T-helper 17 cell (primary cell): ENCODE measurements around the gene ZNF524. TPM values are rescaled to one million over a fixed set of nuclear protein-coding genes. Genes with fewer than 3 reads are reported as not detected.

Experiments
- ATAC-seq: fragments of 150-1000 bp; cut with Tn5 transposase; 2 replicates; pipeline ENCODE4 v1.10.0; 2021; ENCODE audit warnings: mild to moderate bottlenecking, moderate library complexity
- DNase-seq, 3 donors: peaks; one replicate each; pipeline versions ENCODE4 v3.0.0 to v3.0.0-alpha.2; 2020 to 2021
- H3K9me3 ChIP-seq: one replicate; pipeline ENCODE4 v1.7.0; 2013; ENCODE audit warnings: low read length, mild to moderate bottlenecking; ENCODE audit not compliant: control insufficient read depth, poor library complexity, severe bottlenecking
- H3K27ac Mint-ChIP-seq: one replicate; pipeline ENCODE4 v1.8.0; 2022; ENCODE audit warnings: mild to moderate bottlenecking, moderate library complexity, mixed read lengths
- H3K27me3 Mint-ChIP-seq: one replicate; pipeline ENCODE4 v1.8.0; 2022; ENCODE audit warnings: mixed read lengths
- H3K36me3 Mint-ChIP-seq: one replicate; pipeline ENCODE4 v1.8.0; 2022; ENCODE audit warnings: low read depth, mixed read lengths
- H3K4me1 Mint-ChIP-seq: one replicate; pipeline ENCODE4 v1.8.0; 2022; ENCODE audit warnings: mild to moderate bottlenecking, mixed read lengths
- H3K4me3 Mint-ChIP-seq: one replicate; pipeline ENCODE4 v1.8.0; 2022; ENCODE audit warnings: mild to moderate bottlenecking, moderate library complexity, mixed read lengths
- total RNA-seq, 4 donors: library from RNA in 2 of 4; stranded (reverse) in 2 of 4; gene quantifications; one replicate each; pipeline ENCODE4 v1.2.3 and lab custom pipeline; 2022 to 2026

ZNF524 gene
- total RNA-seq, 2 donors from 2014 or later, result 16.6 to 17.0 TPM

- H3K27ac Mint-ChIP-seq, result peak overlapping the region; percentile 72
- DNase-seq, result peak in 2 of 3 donors; percentile 40 to 44
- peaks cover 34% of the 10 kb centered on the region for H3K4me1 Mint-ChIP-seq
- no peaks in the 10 kb centered on the region for H3K36me3 Mint-ChIP-seq
- no peaks in the 10 kb centered on the region for H3K9me3 ChIP-seq
- no peak for ATAC-seq
- no peaks in the 10 kb centered on the region for H3K27me3 Mint-ChIP-seq
- peak overlapping the region; percentile 90 for H3K4me3 Mint-ChIP-seq
These were observed 14.3 kb upstream of the ZNF524 start for GRCh38 chr19:55585658-55586339.

- no peaks in the 10 kb centered on the region for H3K9me3 ChIP-seq
- Mint-ChIP-seq H3K4me1 (peaks cover 22% of the 10 kb centered on the region), H3K27ac (peak overlapping the region; percentile 72), H3K27me3 (no peaks in the 10 kb centered on the region), H3K36me3 (no peaks in the 10 kb centered on the region), H3K4me3 (peak overlapping the region; percentile 90)
- DNase-seq, result peak; percentile 83 to 92 (median 87)
- ATAC-seq, result peak; percentile 99
These were observed 13.0 kb upstream of the ZNF524 start for GRCh38 chr19:55586976-55587668.

GRCh38 chr19:55588738-55589137 lies 11.3 kb upstream of the ZNF524 start:
- Mint-ChIP-seq H3K27ac (no peak overlapping the region), H3K36me3 (no peaks in the 10 kb centered on the region), H3K27me3 (no peaks in the 10 kb centered on the region), H3K4me3 (no peak overlapping the region), H3K4me1 (peaks cover 20% of the 10 kb centered on the region)
- DNase-seq (no peak), ATAC-seq (no peak)
- H3K9me3 ChIP-seq, result no peaks in the 10 kb centered on the region

DNA sequence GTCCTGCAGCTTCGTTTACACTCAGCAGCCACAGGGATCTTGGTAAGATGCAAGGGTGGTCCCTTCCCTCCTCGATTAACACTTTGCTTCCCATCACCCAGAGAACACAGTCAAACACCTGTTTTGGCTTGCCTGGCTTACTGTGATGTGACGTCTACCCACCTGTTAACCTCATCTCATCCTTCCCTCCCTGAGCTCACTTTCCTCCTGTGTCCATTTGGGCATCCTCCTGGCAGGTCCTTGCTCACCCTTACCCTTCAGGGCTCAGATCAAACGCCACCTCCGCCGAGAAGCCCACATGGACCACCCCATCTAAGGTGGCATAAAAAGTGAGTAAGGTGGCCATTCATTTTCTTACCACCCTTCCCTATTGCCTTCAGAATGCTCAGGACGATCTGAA lies 10.0 kb upstream of the ZNF524 start:
- H3K9me3 ChIP-seq, result no peaks in the 10 kb centered on the region
- Mint-ChIP-seq H3K4me3 (no peak overlapping the region), H3K27ac (no peak overlapping the region)

GRCh38 chr19:55590617-55591016 lies 9.5 kb upstream of the ZNF524 start:
- H3K4me1 Mint-ChIP-seq, result peaks cover 12% of the 10 kb centered on the region
- H3K27ac Mint-ChIP-seq, result no peak overlapping the region
- H3K36me3 Mint-ChIP-seq, result peaks cover 3% of the 10 kb centered on the region
- no peak for ATAC-seq
- H3K4me3 Mint-ChIP-seq, result no peak overlapping the region
- no peak for DNase-seq
- H3K27me3 Mint-ChIP-seq, result no peaks in the 10 kb centered on the region
- H3K9me3 ChIP-seq, result no peaks in the 10 kb centered on the region

More for the DNA sequence above, 10.0 kb upstream of the ZNF524 start:
- ATAC-seq (no peak), DNase-seq (no peak)
- no peaks in the 10 kb centered on the region for H3K27me3 Mint-ChIP-seq
- peaks cover 17% of the 10 kb centered on the region for H3K4me1 Mint-ChIP-seq
- H3K36me3 Mint-ChIP-seq, result peaks cover 2% of the 10 kb centered on the region

- H3K4me3 Mint-ChIP-seq, result no peak overlapping the region
- DNase-seq (no peak), ATAC-seq (no peak)
- peaks cover 7% of the 10 kb centered on the region for H3K4me1 Mint-ChIP-seq
- no peak overlapping the region for H3K27ac Mint-ChIP-seq
- H3K27me3 Mint-ChIP-seq, result no peaks in the 10 kb centered on the region
- H3K9me3 ChIP-seq, result no peaks in the 10 kb centered on the region
- peaks cover 7% of the 10 kb centered on the region for H3K36me3 Mint-ChIP-seq
These were observed 8.5 kb upstream of the ZNF524 start for GRCh38 chr19:55591555-55591954.

- DNase-seq (no peak), ATAC-seq (no peak)
- no peaks in the 10 kb centered on the region for H3K9me3 ChIP-seq
- Mint-ChIP-seq H3K27ac (no peak overlapping the region), H3K27me3 (no peaks in the 10 kb centered on the region), H3K36me3 (peaks cover 8% of the 10 kb centered on the region), H3K4me3 (no peak overlapping the region), H3K4me1 (peaks cover 2% of the 10 kb centered on the region)
These were observed 7.5 kb upstream of the ZNF524 start for GRCh38 chr19:55592391-55593090.

- peaks cover 5% of the 10 kb centered on the region for H3K4me1 Mint-ChIP-seq
- peaks cover 8% of the 10 kb centered on the region for H3K36me3 Mint-ChIP-seq
- no peak for DNase-seq
- H3K27ac Mint-ChIP-seq, result no peak overlapping the region
- ATAC-seq, result no peak
- H3K27me3 Mint-ChIP-seq, result no peaks in the 10 kb centered on the region
- H3K4me3 Mint-ChIP-seq, result no peak overlapping the region
- no peaks in the 10 kb centered on the region for H3K9me3 ChIP-seq
These were observed 6.9 kb upstream of the ZNF524 start for GRCh38 chr19:55593096-55593772.

DNA sequence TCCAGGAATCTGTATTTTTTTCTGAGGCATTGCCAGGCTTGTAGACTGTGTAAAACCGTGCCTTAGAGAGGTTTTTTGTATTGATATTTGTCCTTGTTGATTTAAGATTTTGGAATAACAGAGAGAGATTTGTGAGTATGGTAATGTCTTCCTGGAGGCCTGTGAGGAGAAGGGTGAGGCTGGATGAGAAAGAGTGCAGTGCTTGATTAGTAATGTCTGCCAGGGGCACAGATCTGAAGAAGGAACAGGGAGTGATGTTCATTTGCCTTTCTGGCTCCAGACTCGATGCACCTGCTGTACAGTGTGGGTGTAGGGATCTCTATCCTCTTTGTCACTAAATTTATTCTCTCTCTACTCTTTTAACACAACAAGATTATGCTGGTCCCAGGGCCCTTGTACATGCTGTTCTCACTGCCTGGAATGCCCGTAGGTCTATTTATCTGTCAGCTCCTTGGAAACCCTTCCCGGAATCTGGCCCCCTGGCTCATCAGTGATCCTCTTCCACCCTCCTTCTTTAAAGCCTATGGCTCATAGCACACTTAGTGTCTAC lies 5.0 kb upstream of the ZNF524 start:
- H3K4me3 Mint-ChIP-seq, result no peak overlapping the region
- H3K4me1 Mint-ChIP-seq, result peaks cover 9% of the 10 kb centered on the region
- no peak for ATAC-seq
- no peaks in the 10 kb centered on the region for H3K27me3 Mint-ChIP-seq
- peaks cover 8% of the 10 kb centered on the region for H3K36me3 Mint-ChIP-seq
- H3K9me3 ChIP-seq, result no peaks in the 10 kb centered on the region
- no peak for DNase-seq
- H3K27ac Mint-ChIP-seq, result no peak overlapping the region

- Mint-ChIP-seq H3K27ac (no peak overlapping the region), H3K4me3 (no peak overlapping the region), H3K36me3 (peaks cover 8% of the 10 kb centered on the region), H3K27me3 (no peaks in the 10 kb centered on the region), H3K4me1 (peaks cover 13% of the 10 kb centered on the region)
- ATAC-seq, result no peak
- H3K9me3 ChIP-seq, result no peaks in the 10 kb centered on the region
- no peak for DNase-seq
These were observed 3.8 kb upstream of the ZNF524 start for GRCh38 chr19:55596304-55596703.

GRCh38 chr19:55597501-55597921 lies 2.6 kb upstream of the ZNF524 start:
- Mint-ChIP-seq H3K27me3 (no peaks in the 10 kb centered on the region), H3K36me3 (peaks cover 8% of the 10 kb centered on the region), H3K4me3 (no peak overlapping the region), H3K27ac (no peak overlapping the region), H3K4me1 (peaks cover 17% of the 10 kb centered on the region)
- no peak for ATAC-seq
- no peak for DNase-seq
- no peaks in the 10 kb centered on the region for H3K9me3 ChIP-seq

DNA sequence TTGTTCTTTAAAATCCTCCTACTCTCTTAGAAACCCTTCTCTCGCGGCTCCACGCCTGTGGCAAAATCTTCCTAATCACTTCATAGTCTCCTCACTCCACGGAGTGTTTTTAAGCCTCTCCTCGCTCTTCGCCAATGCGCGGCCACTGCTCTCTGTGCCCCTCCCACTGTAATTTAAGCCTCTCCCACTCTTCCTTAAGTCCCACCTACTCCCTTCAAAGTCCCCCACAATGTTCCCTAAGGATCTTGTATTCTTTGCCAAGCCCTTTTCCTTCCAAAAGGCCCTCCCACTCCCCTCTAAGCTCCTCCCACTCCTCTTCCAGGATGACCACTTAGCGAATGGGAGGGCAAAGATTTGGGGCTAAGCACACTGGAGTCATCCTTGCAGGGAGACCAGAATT lies 2.1 kb upstream of the ZNF524 start:
- no peaks in the 10 kb centered on the region for H3K9me3 ChIP-seq
- ATAC-seq (no peak), DNase-seq (no peak)
- H3K4me1 Mint-ChIP-seq, result peaks cover 17% of the 10 kb centered on the region
- no peaks in the 10 kb centered on the region for H3K27me3 Mint-ChIP-seq
- no peak overlapping the region for H3K4me3 Mint-ChIP-seq
- H3K27ac Mint-ChIP-seq, result no peak overlapping the region
- H3K36me3 Mint-ChIP-seq, result peaks cover 8% of the 10 kb centered on the region
